ENCODE measurements around the gene OLFML2A.

DNA sequence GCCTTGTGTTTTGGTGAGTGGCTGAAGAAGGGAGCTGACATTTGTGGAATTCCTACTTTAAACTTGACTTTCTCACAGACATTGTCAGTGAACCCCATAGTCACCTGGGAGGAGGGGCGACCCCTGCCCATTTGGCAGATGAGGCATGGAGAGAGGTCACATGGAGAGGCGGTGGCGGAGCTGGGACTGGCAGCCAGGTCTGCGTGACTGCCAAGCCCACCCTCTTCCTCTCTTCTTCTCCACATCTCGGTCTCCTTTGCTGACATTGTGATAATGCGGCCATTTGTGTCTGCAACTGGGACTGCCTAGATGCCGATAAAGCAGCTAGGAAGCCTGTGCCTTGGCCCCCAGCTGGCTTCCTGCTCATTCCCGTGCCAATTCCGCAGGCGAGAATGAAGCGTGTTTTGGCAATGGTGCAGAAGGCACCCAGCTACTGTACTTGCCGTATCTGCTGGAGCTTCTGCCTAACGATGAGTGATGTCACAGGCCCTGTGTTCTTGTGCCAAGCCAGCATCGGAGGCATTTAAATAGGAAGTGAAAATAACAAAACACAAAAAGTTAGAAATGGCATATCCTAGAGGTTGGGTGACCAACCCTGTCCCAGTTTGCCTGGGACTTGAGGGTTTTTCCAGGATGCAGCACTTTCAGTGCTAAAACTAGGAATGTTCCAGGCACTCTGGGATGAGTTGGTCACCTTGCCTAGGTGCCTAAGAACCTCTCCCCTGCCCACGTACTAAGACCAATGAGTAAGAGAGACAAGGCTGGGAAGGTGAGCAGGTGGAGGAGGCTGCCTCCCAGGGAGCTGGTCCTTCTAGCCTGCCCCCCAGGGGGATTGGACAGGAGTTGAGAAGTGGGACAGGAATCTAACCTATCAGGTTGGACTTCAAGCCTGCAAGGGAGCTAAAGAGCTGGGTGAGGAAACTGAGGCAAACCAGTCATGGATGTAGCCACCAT lies 23.6 kb downstream of the OLFML2A start:
- TF ChIP-seq ELF4 (IDR thresholded peaks at IDR 0.05) (no peak), BHLHE40 (IDR thresholded peaks at IDR 0.05; ENCODE audit: borderline replicate concordance) (no peak), LEF1 (IDR thresholded peaks at IDR 0.05; ENCODE audit: borderline replicate concordance) (no peak), TARDBP (IDR thresholded peaks at IDR 0.05) (no peak), HDGF (IDR thresholded peaks at IDR 0.05; ENCODE audit: borderline replicate concordance) (no peak), SP1 (IDR thresholded peaks at IDR 0.05) (no peak), L3MBTL2 (conservative IDR thresholded peaks at IDR 0.05) (no peak), FOXA1 (IDR thresholded peaks at IDR 0.05) (no peak), SUZ12 (IDR thresholded peaks at IDR 0.05) (no peak), FOXK2 (IDR thresholded peaks at IDR 0.05) (no peak), ZNF384 (IDR thresholded peaks at IDR 0.05) (no peak), ARNT (IDR thresholded peaks at IDR 0.05) (no peak)

Data from HEK293T (cell line).